SK-N-SH treated with all-trans-retinoic acid at 6 μM for 48 hours (cell line): ENCODE results near the gene SCFD2.

Source experiments
- BACH2 ChIP-seq: fragments of 250-450 bp; sonication (Bioruptor Pico); IDR thresholded peaks from 2 replicates; pipeline ENCODE4 v1.9.0; 2021; ENCODE audit warnings: mild to moderate bottlenecking, borderline replicate concordance
- CSDC2 ChIP-seq: fragments of 250-450 bp; sonication (Bioruptor Pico); IDR thresholded peaks from 2 replicates; pipeline ENCODE4 v1.5.0; 2020; ENCODE audit warnings: mild to moderate bottlenecking, moderate library complexity
- ESRRG ChIP-seq: fragments of 250-450 bp; sonication (Bioruptor Pico); IDR thresholded peaks from 2 replicates; pipeline ENCODE4 v1.6.1; 2021; ENCODE audit warnings: mild to moderate bottlenecking
- ISL1 ChIP-seq: fragments of 250-450 bp; sonication (Bioruptor Pico); IDR thresholded peaks from 2 replicates; pipeline ENCODE4 v2.1.2; 2022; ENCODE audit warnings: mild to moderate bottlenecking, moderate library complexity
- ZFP3 ChIP-seq: fragments of 250-450 bp; sonication (Bioruptor Pico); IDR thresholded peaks from 2 replicates; pipeline ENCODE4 v1.5.0; 2020; ENCODE audit warnings: mild to moderate bottlenecking, moderate library complexity
- ZNF565 ChIP-seq: fragments of 450-650 bp; formaldehyde crosslinking; conservative IDR thresholded peaks from 2 replicates; pipeline ENCODE4 v1.5.0; 2020; ENCODE audit warnings: low read depth, mild to moderate bottlenecking, moderate library complexity
- ZNF70 ChIP-seq: fragments of 450-650 bp; formaldehyde crosslinking; IDR thresholded peaks from 2 replicates; pipeline ENCODE4 v1.5.0; 2020; ENCODE audit warnings: mild to moderate bottlenecking, moderate library complexity
- ZNF8 ChIP-seq: fragments of 450-650 bp; formaldehyde crosslinking; IDR thresholded peaks from 2 replicates; pipeline ENCODE4 v1.5.0; 2020; ENCODE audit warnings: mild to moderate bottlenecking, moderate library complexity
- TF ChIP-seq, protein P1 (sequence below): fragments of 250-450 bp; sonication (Bioruptor Pico); IDR thresholded peaks from 2 replicates; pipeline ENCODE4 v1.8.0; 2020; ENCODE audit warnings: mild to moderate bottlenecking, moderate library complexity, borderline replicate concordance
- TF ChIP-seq, protein P2 (sequence below): fragments of 250-450 bp; sonication (Bioruptor Pico); IDR thresholded peaks from 2 replicates; pipeline ENCODE4 v1.5.1; 2020; ENCODE audit warnings: low read depth, mild to moderate bottlenecking, moderate library complexity

DNA sequence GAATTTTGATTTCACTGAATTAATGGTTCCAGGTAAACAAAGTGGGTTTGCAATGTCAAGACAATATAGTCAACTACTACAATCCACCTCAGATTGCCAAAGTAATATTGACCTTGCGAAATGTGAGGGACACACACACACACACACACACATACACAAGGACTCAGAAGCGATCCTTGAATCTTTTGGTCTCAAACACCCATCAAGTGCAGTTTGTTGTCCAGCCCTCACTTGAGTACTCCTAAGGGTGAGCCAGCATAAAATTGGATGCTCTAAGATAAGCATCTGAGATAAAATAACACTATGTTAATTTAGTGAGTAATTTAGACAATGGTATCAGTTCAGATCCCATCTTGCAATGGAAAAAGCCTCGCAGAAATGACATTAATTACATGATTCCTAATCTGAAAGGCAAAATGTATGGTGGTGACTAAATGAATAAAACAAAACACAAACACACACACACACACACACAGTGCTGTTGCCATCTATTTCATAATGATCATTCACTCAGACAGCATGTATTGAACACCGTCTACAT is 401.2 kb downstream of the SCFD2 start:
- no peak for TF ChIP-seq ISL1 (CRISPR knock-in tag)
- no peak for TF ChIP-seq ESRRG (CRISPR knock-in tag)
- TF ChIP-seq CSDC2 (CRISPR knock-in tag): no peak
- no peak for TF ChIP-seq ZNF8 (CRISPR knock-in tag)
- TF ChIP-seq, protein P1, sequence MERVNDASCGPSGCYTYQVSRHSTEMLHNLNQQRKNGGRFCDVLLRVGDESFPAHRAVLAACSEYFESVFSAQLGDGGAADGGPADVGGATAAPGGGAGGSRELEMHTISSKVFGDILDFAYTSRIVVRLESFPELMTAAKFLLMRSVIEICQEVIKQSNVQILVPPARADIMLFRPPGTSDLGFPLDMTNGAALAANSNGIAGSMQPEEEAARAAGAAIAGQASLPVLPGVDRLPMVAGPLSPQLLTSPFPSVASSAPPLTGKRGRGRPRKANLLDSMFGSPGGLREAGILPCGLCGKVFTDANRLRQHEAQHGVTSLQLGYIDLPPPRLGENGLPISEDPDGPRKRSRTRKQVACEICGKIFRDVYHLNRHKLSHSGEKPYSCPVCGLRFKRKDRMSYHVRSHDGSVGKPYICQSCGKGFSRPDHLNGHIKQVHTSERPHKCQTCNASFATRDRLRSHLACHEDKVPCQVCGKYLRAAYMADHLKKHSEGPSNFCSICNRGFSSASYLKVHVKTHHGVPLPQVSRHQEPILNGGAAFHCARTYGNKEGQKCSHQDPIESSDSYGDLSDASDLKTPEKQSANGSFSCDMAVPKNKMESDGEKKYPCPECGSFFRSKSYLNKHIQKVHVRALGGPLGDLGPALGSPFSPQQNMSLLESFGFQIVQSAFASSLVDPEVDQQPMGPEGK (CRISPR knock-in tag): no peak
- TF ChIP-seq, protein P2, sequence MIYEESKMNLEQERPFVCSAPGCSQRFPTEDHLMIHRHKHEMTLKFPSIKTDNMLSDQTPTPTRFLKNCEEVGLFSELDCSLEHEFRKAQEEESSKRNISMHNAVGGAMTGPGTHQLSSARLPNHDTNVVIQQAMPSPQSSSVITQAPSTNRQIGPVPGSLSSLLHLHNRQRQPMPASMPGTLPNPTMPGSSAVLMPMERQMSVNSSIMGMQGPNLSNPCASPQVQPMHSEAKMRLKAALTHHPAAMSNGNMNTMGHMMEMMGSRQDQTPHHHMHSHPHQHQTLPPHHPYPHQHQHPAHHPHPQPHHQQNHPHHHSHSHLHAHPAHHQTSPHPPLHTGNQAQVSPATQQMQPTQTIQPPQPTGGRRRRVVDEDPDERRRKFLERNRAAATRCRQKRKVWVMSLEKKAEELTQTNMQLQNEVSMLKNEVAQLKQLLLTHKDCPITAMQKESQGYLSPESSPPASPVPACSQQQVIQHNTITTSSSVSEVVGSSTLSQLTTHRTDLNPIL (CRISPR knock-in tag): no peak
- no peak for TF ChIP-seq BACH2 (CRISPR knock-in tag)
- no peak for TF ChIP-seq ZNF565 (CRISPR knock-in tag)
- no peak for TF ChIP-seq ZFP3 (CRISPR knock-in tag)
- no peak for TF ChIP-seq ZNF70 (CRISPR knock-in tag)
